OCI-LY7 (cell line): ENCODE data around the gene BRD1.

Experiments
- EZH2phosphoT487 ChIP-seq: fragments of 200-600 bp; sonication (generic); IDR thresholded peaks from 2 replicates; pipeline ENCODE4 v1.6.1; 2018; ENCODE audit warnings: low read depth, borderline replicate concordance, mild to moderate bottlenecking, mixed run types, antibody characterized with exemption, low read length, moderate library complexity, mixed read lengths
- TF ChIP-seq, protein P1 (sequence below): fragments of 200-600 bp; sonication (generic); conservative IDR thresholded peaks from 2 replicates; pipeline ENCODE4 v1.5.1; 2014; ENCODE audit warnings: mild to moderate bottlenecking, antibody characterized with exemption, low read length, moderate library complexity, mixed read lengths

DNA sequence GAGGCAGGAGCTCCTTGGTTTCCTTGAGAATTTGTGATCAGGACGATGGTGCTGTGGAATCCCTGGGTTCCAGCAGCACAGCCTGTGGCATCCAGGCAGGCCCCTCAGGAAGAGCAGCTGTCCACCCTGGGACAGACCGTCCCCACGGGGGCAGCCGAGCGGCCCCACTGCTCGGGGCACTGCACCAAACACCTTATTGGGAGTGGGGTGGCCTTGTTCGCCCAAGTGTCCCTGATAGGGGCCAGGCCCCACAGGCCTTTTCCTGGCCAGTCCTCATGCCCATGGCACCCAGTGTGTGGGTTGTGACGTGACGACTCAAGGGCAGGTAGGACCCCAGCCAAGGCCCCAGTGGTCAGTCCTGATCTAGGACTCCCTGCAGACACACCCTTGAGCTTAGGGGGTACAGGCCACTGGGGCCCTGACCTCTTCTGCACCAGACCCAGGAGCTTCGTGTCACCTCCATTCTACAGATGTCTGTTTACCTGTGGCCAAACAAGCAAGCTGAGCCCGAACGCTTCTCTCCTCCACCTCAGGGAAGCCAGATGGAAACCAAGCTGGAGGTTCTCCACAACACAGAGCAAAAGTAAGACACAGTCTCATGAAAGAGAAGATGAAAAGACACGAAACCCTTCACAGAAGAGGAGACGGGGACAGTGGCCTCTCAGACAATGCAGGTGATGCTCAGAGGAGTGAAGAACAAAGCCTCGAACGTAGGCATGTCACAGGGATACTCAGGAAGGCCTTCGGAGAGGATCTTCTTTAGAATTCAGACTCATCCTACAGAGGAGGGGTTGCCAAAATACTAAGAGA lies 1.6 kb upstream of the BRD1 start:
- TF ChIP-seq, protein P1, sequence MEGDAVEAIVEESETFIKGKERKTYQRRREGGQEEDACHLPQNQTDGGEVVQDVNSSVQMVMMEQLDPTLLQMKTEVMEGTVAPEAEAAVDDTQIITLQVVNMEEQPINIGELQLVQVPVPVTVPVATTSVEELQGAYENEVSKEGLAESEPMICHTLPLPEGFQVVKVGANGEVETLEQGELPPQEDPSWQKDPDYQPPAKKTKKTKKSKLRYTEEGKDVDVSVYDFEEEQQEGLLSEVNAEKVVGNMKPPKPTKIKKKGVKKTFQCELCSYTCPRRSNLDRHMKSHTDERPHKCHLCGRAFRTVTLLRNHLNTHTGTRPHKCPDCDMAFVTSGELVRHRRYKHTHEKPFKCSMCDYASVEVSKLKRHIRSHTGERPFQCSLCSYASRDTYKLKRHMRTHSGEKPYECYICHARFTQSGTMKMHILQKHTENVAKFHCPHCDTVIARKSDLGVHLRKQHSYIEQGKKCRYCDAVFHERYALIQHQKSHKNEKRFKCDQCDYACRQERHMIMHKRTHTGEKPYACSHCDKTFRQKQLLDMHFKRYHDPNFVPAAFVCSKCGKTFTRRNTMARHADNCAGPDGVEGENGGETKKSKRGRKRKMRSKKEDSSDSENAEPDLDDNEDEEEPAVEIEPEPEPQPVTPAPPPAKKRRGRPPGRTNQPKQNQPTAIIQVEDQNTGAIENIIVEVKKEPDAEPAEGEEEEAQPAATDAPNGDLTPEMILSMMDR: no peak
- TF ChIP-seq EZH2phosphoT487: no peak
